Endodermal cell (in vitro differentiated cells): ENCODE data around the gene BAIAP2. TPM values are rescaled to one million over a fixed set of nuclear protein-coding genes. Genes with fewer than 3 reads are reported as not detected.
A peak's percentile ranks its signal among the peaks of the same experiment; 100 is the strongest.

ENCODE experiments used
- DNase-seq: peaks from one replicate; pipeline ENCODE4 v3.0.0-alpha.2; 2017
- H3K27ac ChIP-seq: 2 replicates; pipeline ENCODE4 v1.5.1; 2013; ENCODE audit warnings: mild to moderate bottlenecking, low read depth, low read length, moderate library complexity
- H3K27me3 ChIP-seq: 2 replicates; pipeline ENCODE4 v1.6.1; 2013; ENCODE audit warnings: mild to moderate bottlenecking, low read length, moderate library complexity; ENCODE audit not compliant: insufficient read depth, control insufficient read depth, poor library complexity, severe bottlenecking
- H3K36me3 ChIP-seq: 2 replicates; pipeline ENCODE4 v1.7.0; 2013; ENCODE audit warnings: mild to moderate bottlenecking, low read length, moderate library complexity; ENCODE audit not compliant: control insufficient read depth, insufficient read depth
- H3K4me1 ChIP-seq: one replicate; pipeline ENCODE4 v1.7.0; 2013; ENCODE audit warnings: low read length; ENCODE audit not compliant: control insufficient read depth, insufficient read depth
- H3K4me3 ChIP-seq: 2 replicates; pipeline ENCODE4 v1.5.1; 2013; ENCODE audit warnings: mild to moderate bottlenecking, low read length, moderate library complexity
- H3K9ac ChIP-seq: 2 replicates; pipeline ENCODE4 v1.6.1; 2013; ENCODE audit warnings: mild to moderate bottlenecking, low read length, moderate library complexity; ENCODE audit not compliant: poor library complexity, severe bottlenecking; ENCODE audit errors: extremely low read depth
- H3K9me3 ChIP-seq: 2 replicates; pipeline ENCODE4 v1.6.1; 2013; ENCODE audit warnings: mild to moderate bottlenecking, low read length, moderate library complexity; ENCODE audit not compliant: control insufficient read depth
- H3K27ac Mint-ChIP-seq: 2 replicates; pipeline ENCODE4 v1.8.0; 2020; ENCODE audit warnings: mixed read lengths
- H3K27me3 Mint-ChIP-seq: 2 replicates; pipeline ENCODE4 v1.8.0; 2021; ENCODE audit warnings: mild to moderate bottlenecking, mixed read lengths; ENCODE audit not compliant: insufficient read depth
- H3K36me3 Mint-ChIP-seq: 2 replicates; pipeline ENCODE4 v1.8.0; 2020; ENCODE audit warnings: low read depth, mixed read lengths
- H3K4me1 Mint-ChIP-seq: 2 replicates; pipeline ENCODE4 v1.8.0; 2020; ENCODE audit warnings: mixed read lengths
- H3K4me3 Mint-ChIP-seq: 2 replicates; pipeline ENCODE4 v1.8.0; 2020; ENCODE audit warnings: mild to moderate bottlenecking, moderate library complexity, mixed read lengths
- H3K9me3 Mint-ChIP-seq: 2 replicates; pipeline ENCODE4 v1.8.0; 2020; ENCODE audit warnings: mild to moderate bottlenecking, mixed read lengths
- WGBS, 2 experiments: methylation state at CpG; one replicate each; pipeline versions ENCODE4 v1.1.5 to v1.1.7; 2013; ENCODE audit warnings: missing lambda C conversion rate in 2 of 2, mixed read lengths in 1 of 2; ENCODE audit not compliant: insufficient coverage in 1 of 2, insufficient read length in 1 of 2; 5-methylcytosine and 5-hydroxymethylcytosine counted together
- total RNA-seq, 2 donors: library from RNA; stranded (reverse); fragmentation: NEBNext Ultra II Directional in 1 of 2; extraction: Animal tissue kit (Norgen Biotek cat#: 25700) in 1 of 2; gene quantifications; 2 replicates in 1 of 2; 3 replicates in 1 of 2; pipeline ENCODE4 v1.2.1, GENCODE V29; 2021
- TF ChIP-seq, protein P1 (sequence below): fragments of 200-600 bp; sonication (generic); conservative IDR thresholded peaks from 2 replicates; pipeline ENCODE4 v1.5.0; 2021; ENCODE audit warnings: antibody characterized with exemption, mild to moderate bottlenecking

BAIAP2 gene
- total RNA-seq, 2 donors from 2014 or later = 24.9 to 32.7 TPM

GRCh38 chr17:81080019-81080418, 45.1 kb downstream of the BAIAP2 start:
- Mint-ChIP-seq H3K27me3 (no peaks in the 10 kb centered on the region), H3K4me1 (no peaks in the 10 kb centered on the region), H3K36me3 (no peaks in the 10 kb centered on the region), H3K27ac (no peak overlapping the region), H3K4me3 (no peak overlapping the region), H3K9me3 (no peaks in the 10 kb centered on the region)
- H3K9me3 ChIP-seq = no peaks in the 10 kb centered on the region
- TF ChIP-seq, protein P1, sequence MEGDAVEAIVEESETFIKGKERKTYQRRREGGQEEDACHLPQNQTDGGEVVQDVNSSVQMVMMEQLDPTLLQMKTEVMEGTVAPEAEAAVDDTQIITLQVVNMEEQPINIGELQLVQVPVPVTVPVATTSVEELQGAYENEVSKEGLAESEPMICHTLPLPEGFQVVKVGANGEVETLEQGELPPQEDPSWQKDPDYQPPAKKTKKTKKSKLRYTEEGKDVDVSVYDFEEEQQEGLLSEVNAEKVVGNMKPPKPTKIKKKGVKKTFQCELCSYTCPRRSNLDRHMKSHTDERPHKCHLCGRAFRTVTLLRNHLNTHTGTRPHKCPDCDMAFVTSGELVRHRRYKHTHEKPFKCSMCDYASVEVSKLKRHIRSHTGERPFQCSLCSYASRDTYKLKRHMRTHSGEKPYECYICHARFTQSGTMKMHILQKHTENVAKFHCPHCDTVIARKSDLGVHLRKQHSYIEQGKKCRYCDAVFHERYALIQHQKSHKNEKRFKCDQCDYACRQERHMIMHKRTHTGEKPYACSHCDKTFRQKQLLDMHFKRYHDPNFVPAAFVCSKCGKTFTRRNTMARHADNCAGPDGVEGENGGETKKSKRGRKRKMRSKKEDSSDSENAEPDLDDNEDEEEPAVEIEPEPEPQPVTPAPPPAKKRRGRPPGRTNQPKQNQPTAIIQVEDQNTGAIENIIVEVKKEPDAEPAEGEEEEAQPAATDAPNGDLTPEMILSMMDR = no peak
- DNase-seq = no peak
- WGBS, 2 experiments = 79 to 85% methylated on average over 15 to 19 of the region's 19 CpGs
- H3K27ac ChIP-seq = no peak overlapping the region
- no peaks in the 10 kb centered on the region for H3K27me3 ChIP-seq
- no peaks in the 10 kb centered on the region for H3K36me3 ChIP-seq
- no peak overlapping the region for H3K4me3 ChIP-seq
- H3K4me1 ChIP-seq = no peaks in the 10 kb centered on the region
- no peak overlapping the region for H3K9ac ChIP-seq

DNA sequence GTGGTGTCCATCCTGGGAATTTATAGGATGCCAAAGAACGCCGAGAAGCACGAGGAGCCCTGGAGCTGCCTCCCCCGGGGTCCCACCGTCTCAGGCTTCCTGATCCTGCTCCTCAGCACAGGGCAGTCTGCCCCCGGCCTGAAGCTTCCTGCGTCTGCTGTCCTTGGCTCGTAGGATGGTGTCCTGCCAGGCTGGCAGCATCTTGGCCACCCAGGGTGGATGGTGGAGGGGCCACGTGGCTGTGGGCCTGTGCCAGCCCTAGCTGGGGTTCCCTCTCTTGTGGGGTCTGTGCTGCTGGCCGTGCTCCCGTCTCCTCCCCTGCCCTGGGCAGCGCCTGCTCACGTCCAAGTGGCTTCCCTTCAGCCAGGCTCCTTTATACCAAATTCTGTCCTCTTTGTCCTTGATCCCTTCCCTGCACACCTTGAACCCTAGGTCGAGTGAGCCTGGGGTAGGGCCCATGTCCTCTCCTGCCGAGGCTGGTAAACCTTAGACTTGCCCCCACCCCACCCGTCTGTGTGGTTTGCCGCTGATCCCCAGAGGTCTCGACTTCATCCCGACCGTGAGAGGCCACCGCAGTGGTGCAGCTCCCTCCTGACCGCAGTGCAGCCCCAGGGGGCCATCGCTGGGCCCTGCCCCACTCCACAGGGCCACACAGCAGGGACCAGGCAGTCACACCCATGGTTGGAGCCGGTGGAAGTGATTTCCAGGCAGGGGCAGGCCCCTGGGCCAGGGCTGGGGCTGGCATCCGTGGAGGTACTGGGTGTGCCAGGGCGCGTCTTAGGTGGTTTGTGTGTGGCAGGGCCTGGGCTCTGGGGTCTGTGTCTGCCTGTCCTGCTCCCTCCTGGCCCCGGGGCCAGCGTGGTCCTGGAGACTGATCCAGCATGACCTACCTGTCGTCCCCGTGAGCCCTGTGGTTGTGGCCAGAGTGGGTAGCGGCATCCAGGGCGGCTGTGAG, 46.5 kb downstream of the BAIAP2 start:
- Mint-ChIP-seq H3K4me3 (no peak overlapping the region), H3K27me3 (no peaks in the 10 kb centered on the region), H3K4me1 (no peaks in the 10 kb centered on the region), H3K27ac (no peak overlapping the region), H3K9me3 (no peaks in the 10 kb centered on the region), H3K36me3 (peaks cover 3% of the 10 kb centered on the region)
- no peak for DNase-seq
- Histone ChIP-seq H3K27ac (no peak overlapping the region), H3K9me3 (no peaks in the 10 kb centered on the region), H3K4me1 (no peaks in the 10 kb centered on the region), H3K36me3 (no peaks in the 10 kb centered on the region), H3K4me3 (no peak overlapping the region), H3K9ac (no peak overlapping the region), H3K27me3 (no peaks in the 10 kb centered on the region)
- 94 to 95% methylated on average over 22 to 33 of the region's 33 CpGs for WGBS, 2 experiments
- TF ChIP-seq, protein P1 = no peak

DNA sequence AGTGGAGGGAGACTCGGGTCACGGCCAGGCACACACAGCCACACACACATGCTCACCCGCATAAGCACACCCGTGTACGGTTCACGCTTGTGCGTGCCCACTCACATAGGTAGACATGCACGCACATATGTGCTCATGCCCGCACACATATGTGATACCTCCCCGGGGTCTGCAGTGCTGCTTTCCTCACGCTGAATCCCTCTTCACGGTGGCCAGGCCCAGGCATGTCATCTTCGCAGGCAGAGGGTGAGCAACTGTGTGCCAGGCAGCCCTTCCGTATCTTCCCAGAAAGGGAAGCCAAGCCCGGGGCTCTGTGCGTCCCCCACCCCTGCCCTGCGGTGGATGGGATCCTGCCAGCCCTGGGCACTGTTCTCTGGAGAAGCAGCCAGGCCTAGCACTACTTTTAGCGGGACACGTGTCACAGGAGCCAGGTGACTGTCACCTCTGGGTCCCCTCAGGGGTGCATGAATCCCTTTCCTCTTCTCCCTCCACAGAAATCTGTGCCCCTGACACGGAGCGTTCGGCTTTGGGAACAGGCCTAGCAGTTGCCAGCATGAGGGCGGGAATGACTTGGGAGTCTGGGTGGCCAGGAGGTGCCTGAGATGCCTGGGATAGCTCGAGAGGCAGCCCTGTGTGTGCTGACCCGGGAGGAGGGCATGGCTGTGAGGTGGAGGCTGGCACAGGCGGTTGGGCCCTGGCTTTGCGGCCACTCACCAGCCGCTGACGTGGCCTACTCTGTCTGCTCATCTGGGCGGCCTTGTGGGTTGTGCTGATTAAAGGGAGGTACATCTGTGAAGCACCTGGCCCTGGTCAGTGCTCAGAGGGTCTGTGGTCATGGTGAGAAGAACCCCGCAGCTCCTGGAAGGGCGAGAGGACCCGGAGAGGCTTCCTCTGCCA, 47.5 kb downstream of the BAIAP2 start:
- H3K9me3 Mint-ChIP-seq = no peaks in the 10 kb centered on the region
- no peaks in the 10 kb centered on the region for H3K27me3 ChIP-seq
- TF ChIP-seq, protein P1 = no peak
- no peaks in the 10 kb centered on the region for H3K4me1 ChIP-seq
- H3K27ac ChIP-seq = peak overlapping the region; percentile 60
- H3K27me3 Mint-ChIP-seq = no peaks in the 10 kb centered on the region
- H3K4me3 ChIP-seq = no peak overlapping the region
- 91 to 98% methylated on average over 23 to 33 of the region's 33 CpGs for WGBS, 2 experiments
- H3K36me3 ChIP-seq = no peaks in the 10 kb centered on the region
- H3K4me1 Mint-ChIP-seq = no peaks in the 10 kb centered on the region
- no peak overlapping the region for H3K27ac Mint-ChIP-seq
- no peak overlapping the region for H3K4me3 Mint-ChIP-seq
- H3K9ac ChIP-seq = no peak overlapping the region
- H3K36me3 Mint-ChIP-seq = peaks cover 6% of the 10 kb centered on the region
- no peak for DNase-seq
- no peaks in the 10 kb centered on the region for H3K9me3 ChIP-seq
